Suprapubic skin (tissue), 4 donors: ENCODE results near the gene ERN1. TPM values are rescaled to one million over a fixed set of nuclear protein-coding genes. Genes with fewer than 3 reads are reported as not detected.

Experiments used
- DNase-seq, 2 donors: peaks; one replicate each; pipeline ENCODE4 v3.0.0-alpha.2; 2019; ENCODE audit warnings: low spot score in 2 of 2
- H3K27ac ChIP-seq: fragments of 200-600 bp; sonication (generic); one replicate; pipeline ENCODE4 v1.5.1; 2019
- H3K27me3 ChIP-seq: fragments of 200-600 bp; sonication (generic); one replicate; pipeline ENCODE4 v1.5.1; 2019
- H3K36me3 ChIP-seq: fragments of 200-600 bp; sonication (generic); one replicate; pipeline ENCODE4 v1.5.1; 2019
- H3K4me1 ChIP-seq: fragments of 200-600 bp; sonication (generic); one replicate; pipeline ENCODE4 v1.5.1; 2019
- H3K4me3 ChIP-seq: fragments of 200-600 bp; sonication (generic); one replicate; pipeline ENCODE4 v1.5.1; 2019; ENCODE audit warnings: mild to moderate bottlenecking
- H3K9me3 ChIP-seq: fragments of 200-600 bp; sonication (generic); one replicate; pipeline ENCODE4 v1.5.1; 2019
- CTCF ChIP-seq, 2 donors: fragments of 200-600 bp in 1 of 2; fragments of 450-650 bp in 1 of 2; sonication (generic) in 1 of 2; IDR thresholded peaks; one replicate each; pipeline ENCODE4 v1.5.1; 2016 to 2019; ENCODE audit warnings: antibody characterized with exemption in 2 of 2, mild to moderate bottlenecking in 1 of 2, moderate library complexity in 1 of 2
- EP300 ChIP-seq: sonication (generic); formaldehyde crosslinking; IDR thresholded peaks from one replicate; pipeline ENCODE4 v1.6.1; 2017; ENCODE audit warnings: antibody characterized with exemption
- POLR2A ChIP-seq, 2 donors: fragments of 450-650 bp; IDR thresholded peaks; one replicate each; pipeline ENCODE4 v1.6.1; 2017; ENCODE audit warnings: antibody characterized with exemption in 2 of 2, mild to moderate bottlenecking in 2 of 2, moderate library complexity in 2 of 2
- POLR2AphosphoS5 ChIP-seq, 3 donors: sonication (generic); formaldehyde crosslinking; IDR thresholded peaks; one replicate each; pipeline ENCODE4 v1.6.1; 2017; ENCODE audit warnings: antibody characterized with exemption in 3 of 3
- WGBS: methylation state at CpG from one replicate; pipeline ENCODE4 v1.1.5; 2018; 5-methylcytosine and 5-hydroxymethylcytosine counted together
- total RNA-seq, 4 donors: library from RNA; depleted of rRNA; stranded (reverse); fragments of >200 nt; gene quantifications; one replicate each; pipeline ENCODE4 v1.1.0, GENCODE V29; 2016

ERN1 gene
- total RNA-seq, 4 donors from 2014 or later: 21.2 to 41.1 (median 35.1) TPM

GRCh38 chr17:64056269-64057005, 73.5 kb downstream of the ERN1 start:
- Histone ChIP-seq H3K27ac (no peak overlapping the region), H3K4me1 (no peaks in the 10 kb centered on the region), H3K9me3 (no peaks in the 10 kb centered on the region), H3K4me3 (no peak overlapping the region), H3K36me3 (peaks cover 88% of the 10 kb centered on the region), H3K27me3 (no peaks in the 10 kb centered on the region)
- 56% methylated on average over 11 of the region's 12 CpGs for WGBS
- no peak for DNase-seq
- no peak for TF ChIP-seq CTCF (IDR thresholded peaks at IDR 0.05)
- no peak for TF ChIP-seq POLR2AphosphoS5 (IDR thresholded peaks at IDR 0.05)
- TF ChIP-seq EP300: no peak
- TF ChIP-seq POLR2A (IDR thresholded peaks at IDR 0.05): no peak

DNA sequence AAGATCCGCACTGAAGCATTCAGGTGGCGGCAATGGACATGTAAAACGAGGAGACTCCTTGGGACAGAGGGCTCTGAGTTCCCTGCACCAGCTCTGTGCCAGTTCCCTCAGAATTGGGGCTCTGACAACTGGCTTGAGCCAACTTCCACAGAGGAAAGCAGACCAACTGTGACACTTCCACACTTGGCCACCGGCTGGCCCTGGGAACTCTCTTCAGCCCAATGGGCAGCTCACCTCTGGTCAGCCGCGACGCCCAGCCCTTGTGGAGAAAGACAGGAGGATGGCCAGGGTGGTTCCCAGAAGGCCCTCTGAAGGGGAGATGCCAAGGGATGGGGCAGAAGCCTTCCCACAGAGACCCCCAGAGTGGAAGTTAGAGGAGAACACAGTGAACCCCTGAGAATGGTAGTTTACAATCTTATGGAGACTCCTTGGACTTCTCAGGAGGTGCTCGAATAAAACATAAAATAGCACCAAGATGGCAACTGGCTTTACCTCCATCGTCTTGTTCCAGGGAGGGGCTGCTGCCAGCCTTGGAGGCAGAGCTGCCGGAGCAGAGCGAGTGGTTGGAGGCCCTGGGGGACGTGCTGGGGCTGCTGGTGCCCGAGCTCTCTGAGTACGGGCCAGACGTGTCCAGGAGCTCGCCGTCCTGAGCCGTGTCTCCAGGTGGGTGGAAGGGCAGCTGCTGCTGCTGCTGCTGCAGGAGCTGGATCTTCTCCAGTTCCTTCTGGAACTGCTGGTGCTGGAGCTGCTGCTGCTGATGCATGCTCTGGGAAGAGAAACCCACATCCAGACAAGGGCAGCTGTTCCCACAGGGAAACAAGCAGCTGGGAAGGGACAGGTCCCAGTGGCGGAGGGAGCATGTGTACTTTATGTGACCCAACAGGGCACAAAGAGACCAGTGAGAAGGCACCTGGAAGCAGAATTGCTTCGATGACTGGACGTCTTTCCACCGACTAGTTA, 74.5 kb downstream of the ERN1 start:
- Histone ChIP-seq H3K27ac (no peak overlapping the region), H3K36me3 (peaks cover 92% of the 10 kb centered on the region), H3K4me3 (no peak overlapping the region), H3K4me1 (no peaks in the 10 kb centered on the region), H3K27me3 (no peaks in the 10 kb centered on the region), H3K9me3 (no peaks in the 10 kb centered on the region)
- TF ChIP-seq POLR2A (IDR thresholded peaks at IDR 0.05) (no peak), POLR2AphosphoS5 (IDR thresholded peaks at IDR 0.05) (no peak), CTCF (IDR thresholded peaks at IDR 0.05) (no peak), EP300 (no peak)
- DNase-seq: no peak
- WGBS: 91% methylated on average over 19 of the region's 22 CpGs

GRCh38 chr17:64054304-64054703, 75.6 kb downstream of the ERN1 start:
- Histone ChIP-seq H3K4me3 (no peak overlapping the region), H3K4me1 (no peaks in the 10 kb centered on the region), H3K9me3 (no peaks in the 10 kb centered on the region), H3K36me3 (peaks cover 94% of the 10 kb centered on the region), H3K27me3 (no peaks in the 10 kb centered on the region), H3K27ac (no peak overlapping the region)
- DNase-seq: no peak
- 95% methylated on average over 16 of the region's 21 CpGs for WGBS
- no peak for TF ChIP-seq POLR2A (IDR thresholded peaks at IDR 0.05)
- TF ChIP-seq POLR2AphosphoS5 (IDR thresholded peaks at IDR 0.05): no peak
- no peak for TF ChIP-seq EP300
- no peak for TF ChIP-seq CTCF (IDR thresholded peaks at IDR 0.05)

- H3K27me3 ChIP-seq: no peaks in the 10 kb centered on the region
- peaks cover 100% of the 10 kb centered on the region for H3K36me3 ChIP-seq
- H3K4me3 ChIP-seq: no peak overlapping the region
- no peaks in the 10 kb centered on the region for H3K9me3 ChIP-seq
- no peaks in the 10 kb centered on the region for H3K4me1 ChIP-seq
- H3K27ac ChIP-seq: no peak overlapping the region
- no peak for DNase-seq
- WGBS: 87% methylated on average over 10 of the region's 10 CpGs
- no peak for TF ChIP-seq EP300
- no peak for TF ChIP-seq POLR2A (IDR thresholded peaks at IDR 0.05)
- TF ChIP-seq CTCF (IDR thresholded peaks at IDR 0.05): no peak
- no peak for TF ChIP-seq POLR2AphosphoS5 (IDR thresholded peaks at IDR 0.05)
Observed at GRCh38 chr17:64053101-64053500, 76.8 kb downstream of the ERN1 start.

- 39% methylated on average over 1 of the region's 1 CpG for WGBS
- H3K36me3 ChIP-seq: peaks cover 98% of the 10 kb centered on the region
- H3K27ac ChIP-seq: no peak overlapping the region
Observed at GRCh38 chr17:64051153-64051552, 78.8 kb downstream of the ERN1 start.

More at GRCh38 chr17:64051153-64051552, 78.8 kb downstream of the ERN1 start:
- Histone ChIP-seq H3K4me3 (no peak overlapping the region), H3K4me1 (no peaks in the 10 kb centered on the region), H3K9me3 (no peaks in the 10 kb centered on the region), H3K27me3 (no peaks in the 10 kb centered on the region)
- no peak for DNase-seq
- TF ChIP-seq CTCF (IDR thresholded peaks at IDR 0.05) (no peak), EP300 (no peak), POLR2A (IDR thresholded peaks at IDR 0.05) (no peak), POLR2AphosphoS5 (IDR thresholded peaks at IDR 0.05) (no peak)
